Trophoblast cell (in vitro differentiated cells and primary cell): Measurements from ENCODE around the gene RIPK1.

Experiments
- DNase-seq, 2 donors: peaks; one replicate each; pipeline ENCODE4 v3.0.0-alpha.2; 2016
- H2AFZ ChIP-seq: 2 replicates; pipeline ENCODE4 v1.6.1; 2013; ENCODE audit warnings: low read length, moderate library complexity, mild to moderate bottlenecking; ENCODE audit not compliant: insufficient read depth, poor library complexity
- H2AK5ac ChIP-seq: 2 replicates; pipeline ENCODE4 v1.6.1; 2013; ENCODE audit warnings: mild to moderate bottlenecking, low read length
- H2BK120ac ChIP-seq: 2 replicates; pipeline ENCODE4 v1.6.1; 2013; ENCODE audit warnings: low read length, mild to moderate bottlenecking, moderate library complexity; ENCODE audit not compliant: insufficient read depth, poor library complexity
- H2BK12ac ChIP-seq: 2 replicates; pipeline ENCODE4 v1.6.1; 2013; ENCODE audit warnings: mild to moderate bottlenecking, low read length, moderate library complexity
- H2BK5ac ChIP-seq: 2 replicates; pipeline ENCODE4 v1.6.1; 2013; ENCODE audit warnings: low read length, low read depth, moderate library complexity, mild to moderate bottlenecking; ENCODE audit not compliant: poor library complexity
- H3K14ac ChIP-seq: 2 replicates; pipeline ENCODE4 v1.6.1; 2013; ENCODE audit warnings: mild to moderate bottlenecking, low read length
- H3K18ac ChIP-seq: 2 replicates; pipeline ENCODE4 v1.6.1; 2013; ENCODE audit warnings: mild to moderate bottlenecking, low read length
- H3K23ac ChIP-seq: 2 replicates; pipeline ENCODE4 v1.6.1; 2013; ENCODE audit warnings: low read length
- H3K27ac ChIP-seq: 2 replicates; pipeline ENCODE4 v1.5.1; 2013; ENCODE audit warnings: low read depth, mild to moderate bottlenecking, inconsistent platforms, low read length, moderate library complexity
- H3K27me3 ChIP-seq: 2 replicates; pipeline ENCODE4 v1.6.1; 2013; ENCODE audit warnings: inconsistent platforms, mild to moderate bottlenecking, low read length, moderate library complexity; ENCODE audit not compliant: insufficient read depth
- H3K36me3 ChIP-seq, 2 experiments: 1 replicate in 1 of 2; 2 replicates in 1 of 2; pipeline ENCODE4 v1.6.1; 2013; ENCODE audit warnings: low read length in 2 of 2, mild to moderate bottlenecking in 2 of 2, moderate library complexity in 1 of 2; ENCODE audit not compliant: insufficient read depth in 2 of 2, control insufficient read depth in 1 of 2
- H3K4ac ChIP-seq: 2 replicates; pipeline ENCODE4 v1.6.1; 2013; ENCODE audit warnings: low read depth, mild to moderate bottlenecking, low read length, moderate library complexity
- H3K4me1 ChIP-seq, 2 experiments: 1 replicate in 1 of 2; 2 replicates in 1 of 2; pipeline ENCODE4 v1.6.1; 2013; ENCODE audit warnings: low read length in 2 of 2, mild to moderate bottlenecking in 2 of 2, moderate library complexity in 1 of 2; ENCODE audit not compliant: insufficient read depth in 2 of 2, control insufficient read depth in 1 of 2
- H3K4me2 ChIP-seq: 2 replicates; pipeline ENCODE4 v1.6.1; 2013; ENCODE audit warnings: inconsistent platforms, mild to moderate bottlenecking, low read length, moderate library complexity
- H3K4me3 ChIP-seq: 2 replicates; pipeline ENCODE4 v1.5.1; 2013; ENCODE audit warnings: mild to moderate bottlenecking, low read depth, low read length, inconsistent platforms
- H3K79me1 ChIP-seq: one replicate; pipeline ENCODE4 v1.6.1; 2013; ENCODE audit warnings: low read length
- H3K79me2 ChIP-seq: 2 replicates; pipeline ENCODE4 v1.6.1; 2013; ENCODE audit warnings: low read length, mild to moderate bottlenecking; ENCODE audit not compliant: control insufficient read depth, insufficient read depth, poor library complexity
- H3K9ac ChIP-seq: 2 replicates; pipeline ENCODE4 v1.6.1; 2013; ENCODE audit warnings: mild to moderate bottlenecking, low read length
- H3K9me3 ChIP-seq: 2 replicates; pipeline ENCODE4 v1.6.1; 2013; ENCODE audit warnings: low read depth, mild to moderate bottlenecking, control low read depth, inconsistent platforms, low read length; ENCODE audit not compliant: insufficient read depth
- H4K12ac ChIP-seq: 2 replicates; pipeline ENCODE4 v1.6.1; 2013; ENCODE audit warnings: low read depth, mild to moderate bottlenecking, low read length, moderate library complexity
- H4K8ac ChIP-seq: 2 replicates; pipeline ENCODE4 v1.6.1; 2013; ENCODE audit warnings: low read depth, mild to moderate bottlenecking, low read length, moderate library complexity
- H4K91ac ChIP-seq: one replicate; pipeline ENCODE4 v1.6.1; 2013; ENCODE audit warnings: low read depth, mild to moderate bottlenecking, low read length, moderate library complexity
- WGBS: extraction: QIAGEN DNeasy Blood & Tissue Kit; methylation state at CpG from one replicate; pipeline ENCODE4 v1.1.7; 2013; ENCODE audit warnings: missing lambda C conversion rate; ENCODE audit not compliant: insufficient read length, insufficient coverage; ENCODE audit errors: extremely low coverage; 5-methylcytosine and 5-hydroxymethylcytosine counted together

RIPK1 gene

GRCh38 chr6:3159805-3160781 is 91.8 kb downstream of the RIPK1 start:
- no CpG with 5 or more reads among the region's 31 CpGs for WGBS
- no peaks in the 10 kb centered on the region for H3K27me3 ChIP-seq
- H3K4me1 ChIP-seq = peaks cover 11 to 25% of the 10 kb centered on the region in 2 experiments
- no peak overlapping the region for H3K4me3 ChIP-seq
- no peak overlapping the region for H2AFZ ChIP-seq
- peaks cover 32% of the 10 kb centered on the region for H3K79me1 ChIP-seq
- no peak overlapping the region for H4K91ac ChIP-seq
- H3K14ac ChIP-seq = peak overlapping the region; percentile 2
- no peak overlapping the region for H2AK5ac ChIP-seq
- no peak overlapping the region for H4K12ac ChIP-seq
- no peak overlapping the region for H2BK12ac ChIP-seq
- no peak overlapping the region for H4K8ac ChIP-seq
- H3K23ac ChIP-seq = no peak overlapping the region
- H3K18ac ChIP-seq = no peak overlapping the region
- H3K9me3 ChIP-seq = peaks cover 1% of the 10 kb centered on the region
- H3K36me3 ChIP-seq = peaks cover 5 to 6% of the 10 kb centered on the region in 2 experiments
- H3K4me2 ChIP-seq = no peak overlapping the region
- no peak overlapping the region for H2BK5ac ChIP-seq
- DNase-seq = peak; percentile 70 to 81
- peak overlapping the region; percentile 28 for H3K27ac ChIP-seq
- no peak overlapping the region for H2BK120ac ChIP-seq
- no peak overlapping the region for H3K4ac ChIP-seq
- no peak overlapping the region for H3K9ac ChIP-seq
- peaks cover 16% of the 10 kb centered on the region for H3K79me2 ChIP-seq

- peak overlapping the region; percentile 87 for H3K18ac ChIP-seq
- peak overlapping the region; percentile 77 for H2AK5ac ChIP-seq
- no peaks in the 10 kb centered on the region for H3K36me3 ChIP-seq
- peak overlapping the region; percentile 90 for H3K4me2 ChIP-seq
- H3K4me1 ChIP-seq = peaks cover 21 to 36% of the 10 kb centered on the region in 2 experiments
- no peak overlapping the region for H2BK5ac ChIP-seq
- no peak overlapping the region for H2AFZ ChIP-seq
- peak; percentile 43 to 54 for DNase-seq
- H4K91ac ChIP-seq = peak overlapping the region; percentile 60
- peaks cover 11% of the 10 kb centered on the region for H3K79me2 ChIP-seq
- H3K79me1 ChIP-seq = peaks cover 42% of the 10 kb centered on the region
- peaks cover 1% of the 10 kb centered on the region for H3K9me3 ChIP-seq
- no peak overlapping the region for H3K14ac ChIP-seq
- H3K4ac ChIP-seq = no peak overlapping the region
- no CpG with 5 or more reads among the region's 7 CpGs for WGBS
- no peak overlapping the region for H3K9ac ChIP-seq
- H3K27me3 ChIP-seq = no peaks in the 10 kb centered on the region
- H4K12ac ChIP-seq = no peak overlapping the region
- H2BK120ac ChIP-seq = no peak overlapping the region
- H2BK12ac ChIP-seq = peak overlapping the region; percentile 37
- peak overlapping the region; percentile 41 for H3K27ac ChIP-seq
- H4K8ac ChIP-seq = no peak overlapping the region
- H3K4me3 ChIP-seq = no peak overlapping the region
- H3K23ac ChIP-seq = no peak overlapping the region
Observed at GRCh38 chr6:3162067-3162497, 93.8 kb downstream of the RIPK1 start.

DNA sequence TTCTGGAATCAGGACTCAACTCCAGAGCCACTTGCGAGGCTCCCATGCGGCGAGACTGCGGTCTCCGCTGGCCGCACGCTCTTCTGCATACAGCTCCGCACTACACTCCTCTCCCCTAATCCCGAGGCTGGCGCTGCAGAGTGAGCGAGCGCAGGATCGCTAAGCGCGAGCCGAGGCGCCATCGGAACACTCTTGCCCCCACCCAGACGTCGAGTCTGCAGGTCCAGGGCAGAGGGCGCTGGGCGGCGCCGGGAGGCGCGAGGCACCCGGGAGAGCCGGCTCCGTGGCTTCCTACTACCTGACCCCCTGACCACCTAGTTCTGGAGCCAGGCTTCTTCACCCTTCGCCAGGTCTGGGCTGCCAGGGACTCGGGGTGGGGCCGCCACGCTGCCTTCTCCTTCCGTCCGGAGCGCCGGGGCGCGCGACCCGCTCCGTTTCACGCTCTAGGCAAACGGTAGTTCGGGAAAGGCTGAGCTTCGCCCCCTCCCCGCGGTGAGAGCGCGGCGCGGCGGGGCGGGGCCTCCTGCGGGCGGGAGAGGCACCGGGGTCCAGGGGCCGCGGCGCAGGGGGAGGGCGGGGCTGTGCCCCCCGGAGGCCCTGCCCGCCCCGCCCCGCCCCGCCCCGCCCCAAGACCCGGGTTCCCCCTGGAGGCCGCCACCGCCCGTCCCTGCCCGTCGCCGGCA is 94.4 kb downstream of the RIPK1 start:
- peak; percentile 90 for DNase-seq
- no peak overlapping the region for H2AK5ac ChIP-seq
- H3K79me1 ChIP-seq = peaks cover 37% of the 10 kb centered on the region
- H3K4me2 ChIP-seq = peak overlapping the region; percentile 90
- peaks cover 6% of the 10 kb centered on the region for H3K79me2 ChIP-seq
- peak overlapping the region; percentile 67 for H4K8ac ChIP-seq
- peak overlapping the region; percentile 10 for H4K12ac ChIP-seq
- H3K9ac ChIP-seq = peak overlapping the region; percentile 74
- no peaks in the 10 kb centered on the region for H3K36me3 ChIP-seq
- peak overlapping the region; percentile 76 for H3K4me3 ChIP-seq
- peak overlapping the region; percentile 87 for H3K27ac ChIP-seq
- H2BK120ac ChIP-seq = peak overlapping the region; percentile 69
- peak overlapping the region; percentile 83 for H4K91ac ChIP-seq
- H3K4me1 ChIP-seq = peaks cover 22 to 39% of the 10 kb centered on the region in 2 experiments
- H3K18ac ChIP-seq = peak overlapping the region; percentile 64
- peaks cover 1% of the 10 kb centered on the region for H3K9me3 ChIP-seq
- H2BK12ac ChIP-seq = no peak overlapping the region
- H3K23ac ChIP-seq = no peak overlapping the region
- peak overlapping the region; percentile 30 for H2AFZ ChIP-seq
- peak overlapping the region; percentile 18 for H3K4ac ChIP-seq
- no CpG with 5 or more reads among the region's 74 CpGs for WGBS
- H3K14ac ChIP-seq = peak overlapping the region; percentile 68
- peak overlapping the region; percentile 78 for H2BK5ac ChIP-seq
- no peaks in the 10 kb centered on the region for H3K27me3 ChIP-seq

DNA sequence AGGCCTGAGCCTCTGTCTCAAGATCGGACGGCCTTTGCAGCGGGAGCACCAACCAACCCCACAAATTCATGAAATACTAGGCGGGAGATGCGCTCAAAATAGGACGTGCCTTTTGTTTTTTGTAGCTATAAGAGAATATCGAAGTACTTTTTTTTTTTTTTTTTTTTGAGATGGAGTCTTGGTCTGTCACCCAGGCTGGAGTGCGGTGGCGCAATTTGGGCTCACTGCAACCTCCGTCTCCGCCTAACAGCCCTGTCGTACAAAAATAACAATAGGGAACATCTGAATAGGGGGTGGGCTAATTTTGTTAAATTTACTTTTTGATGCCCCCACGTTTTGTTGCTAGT is 94.9 kb downstream of the RIPK1 start:
- peak overlapping the region; percentile 64 for H3K27ac ChIP-seq
- H3K23ac ChIP-seq = no peak overlapping the region
- peak overlapping the region; percentile 40 for H2BK120ac ChIP-seq
- no peak overlapping the region for H2AK5ac ChIP-seq
- H3K27me3 ChIP-seq = no peaks in the 10 kb centered on the region
- H4K8ac ChIP-seq = no peak overlapping the region
- no peak overlapping the region for H3K4me3 ChIP-seq
- peak overlapping the region; percentile 66 for H3K4me2 ChIP-seq
- no peaks in the 10 kb centered on the region for H3K36me3 ChIP-seq
- peaks cover 25 to 43% of the 10 kb centered on the region in 2 experiments for H3K4me1 ChIP-seq
- peaks cover 5% of the 10 kb centered on the region for H3K79me2 ChIP-seq
- H3K79me1 ChIP-seq = peaks cover 38% of the 10 kb centered on the region
- H4K12ac ChIP-seq = no peak overlapping the region
- H3K4ac ChIP-seq = no peak overlapping the region
- WGBS = no CpG with 5 or more reads among the region's 13 CpGs
- no peak overlapping the region for H3K14ac ChIP-seq
- no peak overlapping the region for H3K9ac ChIP-seq
- peak; percentile 42 to 65 for DNase-seq
- H3K9me3 ChIP-seq = peaks cover 1% of the 10 kb centered on the region
- H2BK5ac ChIP-seq = no peak overlapping the region
- H2AFZ ChIP-seq = no peak overlapping the region
- H4K91ac ChIP-seq = peak overlapping the region; percentile 57
- H2BK12ac ChIP-seq = no peak overlapping the region
- no peak overlapping the region for H3K18ac ChIP-seq
